NCI-H146 treated with DMSO at 0.1 percent for 48 hours (cell line): ENCODE data around the gene IFNA6.
A peak's percentile ranks its signal among the peaks of the same experiment; 100 is the strongest.

Experiments used
- DNase-seq: peaks from one replicate; lab custom pipeline; 2025; ENCODE audit not compliant: unreplicated experiment; lab: John Stamatoyannopoulos, UW

IFNA6 gene

GRCh38 chr9:21331676-21332402 lies 18.8 kb downstream of the IFNA6 start:
- no peak for DNase-seq

GRCh38 chr9:21326526-21327139 lies 24.1 kb downstream of the IFNA6 start:
- DNase-seq = peak; percentile 25

GRCh38 chr9:21324047-21324446 lies 26.6 kb downstream of the IFNA6 start:
- no peak for DNase-seq

GRCh38 chr9:21322911-21323461 lies 27.7 kb downstream of the IFNA6 start:
- peak; percentile 63 for DNase-seq

- DNase-seq = no peak
Observed at GRCh38 chr9:21320465-21320864, 30.2 kb downstream of the IFNA6 start.

- DNase-seq = peak; percentile 51
Observed at GRCh38 chr9:21317956-21318923, 32.4 kb downstream of the IFNA6 start.

GRCh38 chr9:21316860-21317259 lies 33.8 kb downstream of the IFNA6 start:
- DNase-seq = no peak

GRCh38 chr9:21316032-21316842 lies 34.5 kb downstream of the IFNA6 start:
- no peak for DNase-seq

- no peak for DNase-seq
Observed at GRCh38 chr9:21314152-21314551, 36.5 kb downstream of the IFNA6 start.

GRCh38 chr9:21311889-21312288 lies 38.8 kb downstream of the IFNA6 start:
- DNase-seq = no peak

- no peak for DNase-seq
Observed at GRCh38 chr9:21305213-21305612, 45.5 kb downstream of the IFNA6 start, which contains the start of gene IFNA5. IFNA5 (minus strand) TSS chr9:21305313; CDS start chr9:21305256, 57 bp downstream.
